Parathyroid adenoma (tissue), 2 donors: Measurements from ENCODE around the gene PRPF31.

Experiments used
- H2AFZ ChIP-seq: fragments of 300-600 bp; sonication (generic); one replicate; pipeline ENCODE4 v1.7.0; 2017; ENCODE audit warnings: antibody characterized with exemption, mild to moderate bottlenecking
- H3K27ac ChIP-seq: fragments of 300-600 bp; sonication (generic); one replicate; pipeline ENCODE4 v1.7.0; 2017
- H3K27me3 ChIP-seq: fragments of 300-600 bp; sonication (generic); one replicate; pipeline ENCODE4 v1.7.0; 2017; ENCODE audit warnings: low read length; ENCODE audit not compliant: control insufficient read depth, insufficient read depth
- H3K36me3 ChIP-seq: fragments of 300-600 bp; sonication (generic); one replicate; pipeline ENCODE4 v1.7.0; 2017; ENCODE audit warnings: low read length; ENCODE audit not compliant: control insufficient read depth, insufficient read depth
- H3K4me1 ChIP-seq: fragments of 300-600 bp; sonication (generic); one replicate; pipeline ENCODE4 v1.7.0; 2017; ENCODE audit warnings: control low read depth
- H3K4me2 ChIP-seq: fragments of 300-600 bp; sonication (generic); one replicate; pipeline ENCODE4 v1.7.0; 2017; ENCODE audit warnings: low read length
- H3K4me3 ChIP-seq: fragments of 300-600 bp; sonication (generic); one replicate; pipeline ENCODE4 v1.7.0; 2017; ENCODE audit warnings: low read depth, low read length
- H3K79me2 ChIP-seq: fragments of 300-600 bp; sonication (generic); one replicate; pipeline ENCODE4 v1.7.0; 2017; ENCODE audit warnings: control low read depth
- H3K9ac ChIP-seq: fragments of 300-600 bp; sonication (generic); one replicate; pipeline ENCODE4 v1.7.0; 2017; ENCODE audit warnings: mild to moderate bottlenecking
- H3K9me3 ChIP-seq: fragments of 300-600 bp; sonication (generic); one replicate; pipeline ENCODE4 v1.7.0; 2017; ENCODE audit warnings: low read length; ENCODE audit not compliant: control insufficient read depth
- TF ChIP-seq, protein P1 (sequence below): fragments of 300-600 bp; sonication (generic); IDR thresholded peaks from one replicate; pipeline ENCODE4 v1.7.0; 2017; ENCODE audit warnings: antibody characterized with exemption, mild to moderate bottlenecking
- donor health status: primary hyperparathyroidism.

PRPF31 gene

GRCh38 chr19:54127688-54128440, 12.3 kb downstream of the PRPF31 start:
- no peak overlapping the region for H3K4me3 ChIP-seq
- H3K79me2 ChIP-seq, result no peaks in the 10 kb centered on the region
- H3K4me1 ChIP-seq, result no peaks in the 10 kb centered on the region
- H3K9ac ChIP-seq, result no peak overlapping the region
- no peak overlapping the region for H3K4me2 ChIP-seq
- no peaks in the 10 kb centered on the region for H3K27me3 ChIP-seq
- no peaks in the 10 kb centered on the region for H3K36me3 ChIP-seq
- no peak overlapping the region for H3K27ac ChIP-seq
- TF ChIP-seq, protein P1, sequence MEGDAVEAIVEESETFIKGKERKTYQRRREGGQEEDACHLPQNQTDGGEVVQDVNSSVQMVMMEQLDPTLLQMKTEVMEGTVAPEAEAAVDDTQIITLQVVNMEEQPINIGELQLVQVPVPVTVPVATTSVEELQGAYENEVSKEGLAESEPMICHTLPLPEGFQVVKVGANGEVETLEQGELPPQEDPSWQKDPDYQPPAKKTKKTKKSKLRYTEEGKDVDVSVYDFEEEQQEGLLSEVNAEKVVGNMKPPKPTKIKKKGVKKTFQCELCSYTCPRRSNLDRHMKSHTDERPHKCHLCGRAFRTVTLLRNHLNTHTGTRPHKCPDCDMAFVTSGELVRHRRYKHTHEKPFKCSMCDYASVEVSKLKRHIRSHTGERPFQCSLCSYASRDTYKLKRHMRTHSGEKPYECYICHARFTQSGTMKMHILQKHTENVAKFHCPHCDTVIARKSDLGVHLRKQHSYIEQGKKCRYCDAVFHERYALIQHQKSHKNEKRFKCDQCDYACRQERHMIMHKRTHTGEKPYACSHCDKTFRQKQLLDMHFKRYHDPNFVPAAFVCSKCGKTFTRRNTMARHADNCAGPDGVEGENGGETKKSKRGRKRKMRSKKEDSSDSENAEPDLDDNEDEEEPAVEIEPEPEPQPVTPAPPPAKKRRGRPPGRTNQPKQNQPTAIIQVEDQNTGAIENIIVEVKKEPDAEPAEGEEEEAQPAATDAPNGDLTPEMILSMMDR, result no peak
- no peak overlapping the region for H2AFZ ChIP-seq
- H3K9me3 ChIP-seq, result no peaks in the 10 kb centered on the region

DNA sequence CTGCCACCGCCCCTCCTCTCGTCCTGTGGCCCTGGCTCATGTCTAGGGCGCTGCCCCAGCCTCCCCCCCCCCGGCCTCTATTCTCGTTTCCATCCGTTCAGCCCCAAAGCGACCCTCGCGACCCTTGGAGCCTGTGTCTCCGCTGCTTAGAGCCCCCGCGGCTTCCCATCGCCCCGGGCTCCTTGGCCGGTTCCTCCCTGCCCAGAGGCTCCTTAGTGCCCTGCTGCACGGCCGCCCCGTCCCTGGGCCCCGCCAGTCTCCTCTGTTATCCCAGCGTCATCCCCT, 12.8 kb downstream of the PRPF31 start:
- Histone ChIP-seq H2AFZ (no peak overlapping the region), H3K27me3 (no peaks in the 10 kb centered on the region), H3K9me3 (no peaks in the 10 kb centered on the region), H3K79me2 (no peaks in the 10 kb centered on the region), H3K36me3 (no peaks in the 10 kb centered on the region), H3K4me2 (no peak overlapping the region), H3K9ac (no peak overlapping the region), H3K4me1 (no peaks in the 10 kb centered on the region), H3K4me3 (no peak overlapping the region), H3K27ac (no peak overlapping the region)
- TF ChIP-seq, protein P1, result no peak

DNA sequence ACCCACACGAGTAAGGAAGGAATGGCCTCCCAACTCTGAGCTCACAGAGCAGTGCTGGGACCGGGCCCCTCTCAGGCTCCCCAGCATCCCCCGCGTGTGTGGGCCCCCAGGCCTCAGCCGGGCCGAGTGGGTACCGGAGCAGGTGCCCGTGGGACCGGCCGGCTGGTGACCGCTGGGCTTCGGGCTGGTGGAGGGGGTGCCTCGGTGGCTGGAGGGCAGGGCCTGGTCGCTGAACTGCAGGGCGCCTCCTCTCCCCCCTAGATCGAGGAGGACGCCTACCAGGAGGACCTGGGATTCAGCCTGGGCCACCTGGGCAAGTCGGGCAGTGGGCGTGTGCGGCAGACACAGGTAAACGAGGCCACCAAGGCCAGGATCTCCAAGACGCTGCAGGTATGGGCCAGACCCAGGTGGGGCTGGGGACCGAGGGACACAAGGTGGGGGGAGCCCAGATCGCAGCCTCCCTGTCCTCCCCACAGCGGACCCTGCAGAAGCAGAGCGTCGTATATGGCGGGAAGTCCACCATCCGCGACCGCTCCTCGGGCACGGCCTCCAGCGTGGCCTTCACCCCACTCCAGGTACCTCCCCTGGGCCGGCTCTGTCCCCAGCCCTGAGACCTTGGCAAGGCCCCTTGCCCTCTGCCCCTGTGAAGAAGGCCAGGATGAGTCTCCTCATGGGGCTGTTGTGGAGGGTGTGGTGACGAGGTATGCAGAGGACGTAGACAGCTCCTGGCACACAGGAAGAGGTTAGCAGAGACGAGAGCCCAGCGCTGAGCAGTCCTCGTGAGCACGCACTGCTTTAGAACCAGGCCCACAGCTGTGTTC, 13.5 kb downstream of the PRPF31 start:
- Histone ChIP-seq H3K4me3 (no peak overlapping the region), H3K27ac (no peak overlapping the region), H3K9me3 (no peaks in the 10 kb centered on the region), H3K27me3 (no peaks in the 10 kb centered on the region), H3K9ac (no peak overlapping the region), H3K4me2 (no peak overlapping the region), H3K4me1 (no peaks in the 10 kb centered on the region), H2AFZ (no peak overlapping the region), H3K36me3 (no peaks in the 10 kb centered on the region), H3K79me2 (no peaks in the 10 kb centered on the region)
- TF ChIP-seq, protein P1, result no peak

- Histone ChIP-seq H3K4me2 (no peak overlapping the region), H3K9ac (no peak overlapping the region), H3K4me1 (no peaks in the 10 kb centered on the region), H3K27ac (no peak overlapping the region), H2AFZ (no peak overlapping the region), H3K79me2 (no peaks in the 10 kb centered on the region), H3K36me3 (no peaks in the 10 kb centered on the region), H3K9me3 (no peaks in the 10 kb centered on the region), H3K27me3 (no peaks in the 10 kb centered on the region), H3K4me3 (no peak overlapping the region)
- TF ChIP-seq, protein P1, result no peak
Observed at GRCh38 chr19:54129617-54129996, 14.1 kb downstream of the PRPF31 start.
